HCT116 (cell line): ENCODE results near the gene ABR.

Experiments used
- EGR1 ChIP-seq: IDR thresholded peaks from 2 replicates; pipeline ENCODE4 v1.6.1; 2012; ENCODE audit warnings: low read depth
- EZH2 ChIP-seq: fragments of 200-600 bp; sonication (generic); IDR thresholded peaks from 2 replicates; pipeline ENCODE4 v1.6.1; 2017; ENCODE audit warnings: antibody characterized with exemption, mixed run types
- POLR2A ChIP-seq: IDR thresholded peaks from 2 replicates; pipeline ENCODE4 v1.7.0; 2011; ENCODE audit warnings: borderline replicate concordance; ENCODE audit not compliant: insufficient read depth, insufficient read length; ENCODE audit errors: extremely low read depth
- POLR2AphosphoS5 ChIP-seq: IDR thresholded peaks from 2 replicates; pipeline ENCODE4 v1.6.1; 2011; ENCODE audit warnings: mild to moderate bottlenecking, low read depth, low read length, moderate library complexity
- RAD21 ChIP-seq: IDR thresholded peaks from 2 replicates; pipeline ENCODE4 v1.6.1; 2012; ENCODE audit warnings: low read depth, mild to moderate bottlenecking
- SRF ChIP-seq: IDR thresholded peaks from 2 replicates; pipeline ENCODE4 v1.6.1; 2012; ENCODE audit warnings: low read depth
- YY1 ChIP-seq: IDR thresholded peaks from 2 replicates; pipeline ENCODE4 v1.6.1; 2011; ENCODE audit warnings: low read length, low read depth, moderate library complexity, mild to moderate bottlenecking; ENCODE audit not compliant: insufficient replicate concordance; ENCODE audit errors: extremely low read depth
- TF ChIP-seq, protein P1 (sequence below), 3 experiments: fragments of 200-600 bp in 1 of 3; sonication (generic) in 1 of 3; IDR thresholded peaks in 2 of 3; conservative IDR thresholded peaks in 1 of 3; 2 replicates each; pipeline ENCODE4 v1.5.1; 2012 to 2017; ENCODE audit warnings: low read depth in 2 of 3, low read length in 2 of 3, antibody characterized with exemption in 1 of 3, borderline replicate concordance in 1 of 3, control low read depth in 1 of 3, mild to moderate bottlenecking in 1 of 3, mixed read lengths in 1 of 3, mixed run types in 1 of 3, moderate library complexity in 1 of 3; ENCODE audit not compliant: insufficient read depth in 1 of 3
- TF ChIP-seq, protein P2 (sequence below): IDR thresholded peaks from 2 replicates; pipeline ENCODE4 v1.6.1; 2011; ENCODE audit warnings: mild to moderate bottlenecking, low read length, moderate library complexity; ENCODE audit not compliant: insufficient replicate concordance; ENCODE audit errors: extremely low read depth
- TF ChIP-seq, protein P3 (sequence below): IDR thresholded peaks from 2 replicates; pipeline ENCODE4 v1.6.1; 2012
- TF ChIP-seq, protein P4 (sequence below): IDR thresholded peaks from 2 replicates; pipeline ENCODE4 v1.6.1; 2012

DNA sequence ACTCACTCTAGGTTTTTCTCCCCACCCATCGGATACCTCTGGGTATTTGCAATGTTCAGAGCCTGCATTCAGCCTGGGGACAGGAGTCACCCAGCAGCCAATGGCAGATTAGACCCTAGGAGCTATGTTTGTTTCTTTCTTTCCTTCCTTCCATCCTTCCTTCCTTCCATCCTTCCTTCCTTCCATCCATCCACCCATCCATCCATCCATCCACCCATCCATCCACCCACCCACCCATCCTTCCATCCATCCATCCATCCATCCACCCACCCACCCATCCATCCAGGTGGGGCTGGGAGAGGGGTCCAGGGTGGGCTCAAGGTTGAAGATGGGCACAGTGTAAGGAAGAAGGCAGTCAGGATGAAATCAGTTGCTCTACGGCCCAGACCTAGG is 142.9 kb downstream of the ABR start:
- TF ChIP-seq POLR2AphosphoS5 (no peak), POLR2A (no peak), EZH2 (no peak), RAD21 (no peak), YY1 (no peak), SRF (no peak), EGR1 (no peak)
- TF ChIP-seq, protein P1, sequence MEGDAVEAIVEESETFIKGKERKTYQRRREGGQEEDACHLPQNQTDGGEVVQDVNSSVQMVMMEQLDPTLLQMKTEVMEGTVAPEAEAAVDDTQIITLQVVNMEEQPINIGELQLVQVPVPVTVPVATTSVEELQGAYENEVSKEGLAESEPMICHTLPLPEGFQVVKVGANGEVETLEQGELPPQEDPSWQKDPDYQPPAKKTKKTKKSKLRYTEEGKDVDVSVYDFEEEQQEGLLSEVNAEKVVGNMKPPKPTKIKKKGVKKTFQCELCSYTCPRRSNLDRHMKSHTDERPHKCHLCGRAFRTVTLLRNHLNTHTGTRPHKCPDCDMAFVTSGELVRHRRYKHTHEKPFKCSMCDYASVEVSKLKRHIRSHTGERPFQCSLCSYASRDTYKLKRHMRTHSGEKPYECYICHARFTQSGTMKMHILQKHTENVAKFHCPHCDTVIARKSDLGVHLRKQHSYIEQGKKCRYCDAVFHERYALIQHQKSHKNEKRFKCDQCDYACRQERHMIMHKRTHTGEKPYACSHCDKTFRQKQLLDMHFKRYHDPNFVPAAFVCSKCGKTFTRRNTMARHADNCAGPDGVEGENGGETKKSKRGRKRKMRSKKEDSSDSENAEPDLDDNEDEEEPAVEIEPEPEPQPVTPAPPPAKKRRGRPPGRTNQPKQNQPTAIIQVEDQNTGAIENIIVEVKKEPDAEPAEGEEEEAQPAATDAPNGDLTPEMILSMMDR (IDR thresholded peaks at IDR 0.05 in 2 of 3, conservative IDR thresholded peaks at IDR 0.05 in 1 of 3; ENCODE audit: borderline replicate concordance in 1 of 3, insufficient read depth in 1 of 3, low read depth in 2 of 3, low read length in 2 of 3): no peak
- TF ChIP-seq, protein P2, sequence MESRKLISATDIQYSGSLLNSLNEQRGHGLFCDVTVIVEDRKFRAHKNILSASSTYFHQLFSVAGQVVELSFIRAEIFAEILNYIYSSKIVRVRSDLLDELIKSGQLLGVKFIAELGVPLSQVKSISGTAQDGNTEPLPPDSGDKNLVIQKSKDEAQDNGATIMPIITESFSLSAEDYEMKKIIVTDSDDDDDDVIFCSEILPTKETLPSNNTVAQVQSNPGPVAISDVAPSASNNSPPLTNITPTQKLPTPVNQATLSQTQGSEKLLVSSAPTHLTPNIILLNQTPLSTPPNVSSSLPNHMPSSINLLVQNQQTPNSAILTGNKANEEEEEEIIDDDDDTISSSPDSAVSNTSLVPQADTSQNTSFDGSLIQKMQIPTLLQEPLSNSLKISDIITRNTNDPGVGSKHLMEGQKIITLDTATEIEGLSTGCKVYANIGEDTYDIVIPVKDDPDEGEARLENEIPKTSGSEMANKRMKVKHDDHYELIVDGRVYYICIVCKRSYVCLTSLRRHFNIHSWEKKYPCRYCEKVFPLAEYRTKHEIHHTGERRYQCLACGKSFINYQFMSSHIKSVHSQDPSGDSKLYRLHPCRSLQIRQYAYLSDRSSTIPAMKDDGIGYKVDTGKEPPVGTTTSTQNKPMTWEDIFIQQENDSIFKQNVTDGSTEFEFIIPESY: no peak
- TF ChIP-seq, protein P3, sequence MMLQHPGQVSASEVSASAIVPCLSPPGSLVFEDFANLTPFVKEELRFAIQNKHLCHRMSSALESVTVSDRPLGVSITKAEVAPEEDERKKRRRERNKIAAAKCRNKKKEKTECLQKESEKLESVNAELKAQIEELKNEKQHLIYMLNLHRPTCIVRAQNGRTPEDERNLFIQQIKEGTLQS: no peak
- TF ChIP-seq, protein P4, sequence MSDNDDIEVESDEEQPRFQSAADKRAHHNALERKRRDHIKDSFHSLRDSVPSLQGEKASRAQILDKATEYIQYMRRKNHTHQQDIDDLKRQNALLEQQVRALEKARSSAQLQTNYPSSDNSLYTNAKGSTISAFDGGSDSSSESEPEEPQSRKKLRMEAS: no peak
